ENCODE measurements around the gene MAP1B. TPM values are rescaled to one million over a fixed set of nuclear protein-coding genes. Genes with fewer than 3 reads are reported as not detected.
A peak's percentile ranks its signal among the peaks of the same experiment; 100 is the strongest.

The MAP1B gene
- total and polyA plus RNA-seq, 9 of the 15 experiments (the other 6 are each of a cell fraction or from before 2014, with no cell fraction given), result 5.2 to 66.1 (median 17.3) TPM

DNA sequence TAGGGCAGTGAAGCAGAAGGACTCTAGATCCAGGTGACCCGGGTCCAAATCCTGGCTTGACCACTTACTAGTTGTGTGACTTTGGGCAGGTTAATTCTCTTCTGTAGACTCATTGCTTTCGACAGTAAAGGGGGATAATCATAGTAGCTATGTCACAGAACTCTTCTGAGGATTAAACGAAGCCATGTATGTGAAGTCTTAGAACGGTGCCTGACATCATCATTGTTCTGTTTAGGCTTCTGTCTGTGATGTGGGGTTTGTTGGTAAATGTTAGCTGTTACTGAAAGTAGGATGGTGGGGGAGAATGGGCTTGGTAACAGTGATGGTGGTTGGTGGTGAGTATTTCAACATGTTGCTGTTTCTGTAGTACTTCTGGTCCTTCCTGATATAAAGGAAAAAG lies 73.7 kb downstream of the MAP1B start (continued):
- TF ChIP-seq BRF1 (IDR thresholded peaks at IDR 0.05; ENCODE audit: borderline replicate concordance, extremely low read depth, insufficient read length) (no peak), MYC (IDR thresholded peaks at IDR 0.05; ENCODE audit: low read depth, low read length) (no peak), MYC (CRISPR knock-in tag; IDR thresholded peaks at IDR 0.05; ENCODE audit: borderline replicate concordance, low read depth) (no peak)

DNA sequence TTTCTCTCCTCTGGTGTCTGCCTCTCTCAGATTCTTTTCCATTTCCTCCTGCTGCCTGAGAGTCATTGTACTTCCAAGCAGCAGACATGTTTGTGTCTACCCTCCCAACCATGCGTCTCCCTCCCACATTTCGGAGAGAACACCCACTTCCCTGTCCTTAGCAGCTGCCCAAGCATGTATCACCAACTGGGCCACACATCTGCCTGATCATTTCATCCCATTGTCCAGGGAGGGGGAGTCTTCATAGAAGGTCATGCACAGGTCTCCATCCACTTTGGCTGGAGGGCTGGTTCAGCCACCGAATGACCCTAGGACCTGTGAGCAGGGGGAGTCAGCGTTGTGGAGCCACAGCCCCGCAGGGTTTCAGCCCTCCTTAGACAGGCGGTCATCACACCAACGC lies 75.4 kb downstream of the MAP1B start:
- WGBS (ENCODE audit: insufficient coverage, low coverage, missing lambda C conversion rate), result 80% methylated on average over 7 of the region's 7 CpGs

More for the DNA sequence above, 75.4 kb downstream of the MAP1B start:
- Histone ChIP-seq H3K4me2 (ENCODE audit: insufficient read depth, low read length) (no peak overlapping the region), H4K20me1 (replicated peaks; ENCODE audit: control insufficient read depth, insufficient read depth, low read length) (no peaks in the 10 kb centered on the region), H3K27ac (ENCODE audit: extremely low read depth, low read depth, low read length) (no peak overlapping the region), H3K4me1 (replicated peaks in 1 of 2; ENCODE audit: control insufficient read depth in 2 of 2, insufficient read depth in 2 of 2, low read length in 2 of 2) (peaks cover 0 to 3% of the 10 kb centered on the region in 2 experiments; a peak in 2 of 5 replicates), H3K79me2 (ENCODE audit: control insufficient read depth, insufficient read depth, low read length) (no peaks in the 10 kb centered on the region), H3K9me3 (replicated peaks; ENCODE audit: control insufficient read depth, insufficient read depth, low read depth, low read length) (no peaks in the 10 kb centered on the region), H3K4me3 (no peak overlapping the region), H3K36me3 (ENCODE audit: control insufficient read depth, insufficient read depth, low read length) (peaks cover 50% of the 10 kb centered on the region; the same call in 2 of the 3 replicates), H2AFZ (ENCODE audit: low read depth, low read length) (no peak overlapping the region), H3K27me3 (ENCODE audit: control insufficient read depth in 2 of 2, insufficient read depth in 2 of 2, low read length in 2 of 2) (no peaks in the 10 kb centered on the region), H3K9ac (ENCODE audit: insufficient read depth in 1 of 2, low read depth in 2 of 2, low read length in 2 of 2) (peak overlapping the region in 1 of 2 experiments; percentile 24; a peak in 2 of 4 replicates), H3K9me1 (ENCODE audit: control insufficient read depth, insufficient read depth, low read length) (no peaks in the 10 kb centered on the region)
- FAIRE-seq (no peak), DNase-seq (ENCODE audit: extremely low read depth in 1 of 4, low spot score in 3 of 4) (no peak), ATAC-seq (no peak)
- POLR2A ChIA-PET, result no interaction called here
- in situ Hi-C loops (cut with MboI), result no loop called here
- TF ChIP-seq HNRNPUL1 (IDR thresholded peaks at IDR 0.05; ENCODE audit: low read length) (no peak), KAT7 (CRISPR knock-in tag; IDR thresholded peaks at IDR 0.05; ENCODE audit: borderline replicate concordance) (no peak), ZNF707 (CRISPR knock-in tag; conservative IDR thresholded peaks at IDR 0.05) (no peak), FOXA1 (IDR thresholded peaks at IDR 0.05; ENCODE audit: borderline replicate concordance) (no peak), DNMT1 (IDR thresholded peaks at IDR 0.05) (no peak), TFAM (CRISPR knock-in tag; conservative IDR thresholded peaks at IDR 0.05) (no peak), OTX1 (CRISPR knock-in tag; IDR thresholded peaks at IDR 0.05) (no peak), ZBTB8A (IDR thresholded peaks at IDR 0.05; ENCODE audit: partially characterized antibody) (no peak), BCOR (IDR thresholded peaks at IDR 0.05) (no peak), ZNF224 (CRISPR knock-in tag; IDR thresholded peaks at IDR 0.05) (no peak), MYBL2 (IDR thresholded peaks at IDR 0.05; ENCODE audit: low read depth) (no peak), MYBL2 (CRISPR knock-in tag; IDR thresholded peaks at IDR 0.05; ENCODE audit: borderline replicate concordance) (no peak), ZC3H8 (IDR thresholded peaks at IDR 0.05) (no peak), ZZZ3 (IDR thresholded peaks at IDR 0.05) (no peak), SMARCA5 (IDR thresholded peaks at IDR 0.05) (no peak), TSC22D4 (tag; IDR thresholded peaks at IDR 0.05) (no peak), ZNF766 (CRISPR knock-in tag; conservative IDR thresholded peaks at IDR 0.05) (no peak), NFE2 (IDR thresholded peaks at IDR 0.05; ENCODE audit: low read depth) (no peak), ZNF57 (CRISPR knock-in tag; IDR thresholded peaks at IDR 0.05) (no peak)
- TF ChIP-seq, protein P1, sequence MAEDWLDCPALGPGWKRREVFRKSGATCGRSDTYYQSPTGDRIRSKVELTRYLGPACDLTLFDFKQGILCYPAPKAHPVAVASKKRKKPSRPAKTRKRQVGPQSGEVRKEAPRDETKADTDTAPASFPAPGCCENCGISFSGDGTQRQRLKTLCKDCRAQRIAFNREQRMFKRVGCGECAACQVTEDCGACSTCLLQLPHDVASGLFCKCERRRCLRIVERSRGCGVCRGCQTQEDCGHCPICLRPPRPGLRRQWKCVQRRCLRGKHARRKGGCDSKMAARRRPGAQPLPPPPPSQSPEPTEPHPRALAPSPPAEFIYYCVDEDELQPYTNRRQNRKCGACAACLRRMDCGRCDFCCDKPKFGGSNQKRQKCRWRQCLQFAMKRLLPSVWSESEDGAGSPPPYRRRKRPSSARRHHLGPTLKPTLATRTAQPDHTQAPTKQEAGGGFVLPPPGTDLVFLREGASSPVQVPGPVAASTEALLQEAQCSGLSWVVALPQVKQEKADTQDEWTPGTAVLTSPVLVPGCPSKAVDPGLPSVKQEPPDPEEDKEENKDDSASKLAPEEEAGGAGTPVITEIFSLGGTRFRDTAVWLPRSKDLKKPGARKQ (CRISPR knock-in tag; IDR thresholded peaks at IDR 0.05), result no peak
- intact Hi-C loops (cut with micrococcal nuclease), result no loop called here
- BruUV-seq (replicated peaks), result no TSS peak
- CTCF ChIA-PET (ENCODE audit: low intra/inter-chr PET ratio), result no interaction called here

Measured in K562 (cell line).